Astrocyte of the cerebellum (primary cell): Measurements from ENCODE around the gene SMURF2.

ENCODE experiments used
- DNase-seq: peaks from one replicate; pipeline ENCODE4 v3.0.0-alpha.2; 2011; ENCODE audit warnings: low read depth
- H3K4me3 ChIP-seq: 2 replicates; pipeline ENCODE4 v1.5.1; 2011; ENCODE audit warnings: mild to moderate bottlenecking, low read depth, low read length, moderate library complexity
- CTCF ChIP-seq: IDR thresholded peaks from 2 replicates; pipeline ENCODE4 v1.5.1; 2012; ENCODE audit warnings: low read length, low read depth, moderate library complexity, mild to moderate bottlenecking; ENCODE audit errors: missing control alignments
- in situ Hi-C: cut with HindIII; loops from 2 replicates; pipeline ENCODE4 v1.10.0; 2017; ENCODE audit warnings: low sequenced_read_pairs

Gene SMURF2

GRCh38 chr17:64694207-64694606 is 32.1 kb upstream of the SMURF2 start:
- H3K4me3 ChIP-seq: no peak overlapping the region
- no peak for TF ChIP-seq CTCF
- no peak for DNase-seq
- in situ Hi-C loops: no loop called here

- TF ChIP-seq CTCF: no peak
- no peak for DNase-seq
Observed at GRCh38 chr17:64692187-64692586, 30.1 kb upstream of the SMURF2 start.

GRCh38 chr17:64689106-64689505 is 27.0 kb upstream of the SMURF2 start:
- no peak for TF ChIP-seq CTCF
- no peak overlapping the region for H3K4me3 ChIP-seq
- in situ Hi-C loops: no loop called here
- DNase-seq: no peak

More at GRCh38 chr17:64692187-64692586, 30.1 kb upstream of the SMURF2 start:
- no peak overlapping the region for H3K4me3 ChIP-seq
- in situ Hi-C loops: no loop called here

- H3K4me3 ChIP-seq: no peak overlapping the region
Observed at GRCh38 chr17:64688481-64688880, 26.4 kb upstream of the SMURF2 start.

GRCh38 chr17:64687961-64688360 is 25.9 kb upstream of the SMURF2 start:
- H3K4me3 ChIP-seq: no peak overlapping the region
- in situ Hi-C loops: no loop called here
- no peak for DNase-seq
- TF ChIP-seq CTCF: no peak

More at GRCh38 chr17:64688481-64688880, 26.4 kb upstream of the SMURF2 start:
- in situ Hi-C loops: no loop called here
- DNase-seq: no peak
- TF ChIP-seq CTCF: no peak

- H3K4me3 ChIP-seq: no peak overlapping the region
- no peak for TF ChIP-seq CTCF
- DNase-seq: no peak
- in situ Hi-C loops: no loop called here
Observed at GRCh38 chr17:64687376-64687775, 25.3 kb upstream of the SMURF2 start.

GRCh38 chr17:64686705-64687104 is 24.6 kb upstream of the SMURF2 start:
- no peak overlapping the region for H3K4me3 ChIP-seq
- DNase-seq: no peak
- in situ Hi-C loops: no loop called here
- no peak for TF ChIP-seq CTCF
